Measurements from ENCODE around the gene COG3.

The COG3 gene

DNA sequence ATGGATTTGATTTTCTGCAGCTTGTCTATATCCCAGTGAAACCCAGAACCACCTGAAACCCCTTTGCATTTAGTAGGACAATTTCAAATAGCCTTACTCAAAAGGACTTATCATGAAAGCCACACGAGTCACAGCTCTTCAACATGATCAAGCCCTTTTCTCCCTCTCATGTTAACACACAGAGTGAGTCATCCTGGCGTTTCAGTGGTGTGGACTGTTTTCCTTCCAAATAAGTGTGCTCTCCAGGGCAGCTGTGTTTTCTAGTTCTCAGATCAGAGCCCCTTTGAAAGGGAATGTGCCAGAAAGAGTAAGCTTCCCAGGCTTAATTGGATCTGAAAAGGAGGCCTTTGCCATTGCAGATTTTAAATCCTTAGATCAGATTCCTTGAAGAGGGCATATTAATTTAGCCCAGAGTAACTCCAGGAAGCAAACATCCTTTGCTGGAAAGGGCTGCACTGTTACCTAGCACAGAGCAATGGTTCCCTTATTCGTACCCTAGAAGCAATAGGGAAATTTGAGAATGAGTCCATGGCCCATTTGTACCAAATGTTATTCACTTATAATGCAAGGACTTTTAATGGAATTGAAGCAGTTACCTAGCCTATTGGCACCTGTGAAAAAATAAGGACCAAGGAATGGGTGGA is 99.5 kb downstream of the COG3 start:
- no peak overlapping the region for H3K4me3 ChIP-seq (ENCODE audit: low read depth, low read length)

DNA sequence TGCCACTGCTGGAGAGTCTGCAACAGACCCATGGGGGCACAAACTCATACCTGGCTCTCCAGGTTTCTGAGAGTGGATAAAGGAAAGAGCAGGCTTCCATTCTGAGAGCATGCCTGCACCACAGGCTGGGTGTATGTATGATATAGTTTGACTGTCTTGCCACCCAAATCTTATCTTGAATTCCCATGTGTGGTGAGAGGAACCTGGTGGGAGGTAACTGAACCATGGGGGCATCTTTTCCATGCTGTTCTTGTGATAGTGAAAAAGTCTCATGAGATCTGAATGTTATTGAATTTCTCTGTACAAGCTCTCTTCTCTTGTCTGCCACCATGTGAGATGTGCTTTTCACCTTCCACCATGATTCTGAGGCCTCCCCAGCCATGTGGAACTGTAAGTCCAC is 100.6 kb downstream of the COG3 start:
- H3K4me3 ChIP-seq (ENCODE audit: low read depth, low read length): no peak overlapping the region
- TF ChIP-seq, protein P1, sequence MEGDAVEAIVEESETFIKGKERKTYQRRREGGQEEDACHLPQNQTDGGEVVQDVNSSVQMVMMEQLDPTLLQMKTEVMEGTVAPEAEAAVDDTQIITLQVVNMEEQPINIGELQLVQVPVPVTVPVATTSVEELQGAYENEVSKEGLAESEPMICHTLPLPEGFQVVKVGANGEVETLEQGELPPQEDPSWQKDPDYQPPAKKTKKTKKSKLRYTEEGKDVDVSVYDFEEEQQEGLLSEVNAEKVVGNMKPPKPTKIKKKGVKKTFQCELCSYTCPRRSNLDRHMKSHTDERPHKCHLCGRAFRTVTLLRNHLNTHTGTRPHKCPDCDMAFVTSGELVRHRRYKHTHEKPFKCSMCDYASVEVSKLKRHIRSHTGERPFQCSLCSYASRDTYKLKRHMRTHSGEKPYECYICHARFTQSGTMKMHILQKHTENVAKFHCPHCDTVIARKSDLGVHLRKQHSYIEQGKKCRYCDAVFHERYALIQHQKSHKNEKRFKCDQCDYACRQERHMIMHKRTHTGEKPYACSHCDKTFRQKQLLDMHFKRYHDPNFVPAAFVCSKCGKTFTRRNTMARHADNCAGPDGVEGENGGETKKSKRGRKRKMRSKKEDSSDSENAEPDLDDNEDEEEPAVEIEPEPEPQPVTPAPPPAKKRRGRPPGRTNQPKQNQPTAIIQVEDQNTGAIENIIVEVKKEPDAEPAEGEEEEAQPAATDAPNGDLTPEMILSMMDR (IDR thresholded peaks at IDR 0.05; ENCODE audit: low read depth, low read length, missing control alignments): no peak
- no peak for DNase-seq (ENCODE audit: low read depth)

More for the DNA sequence above, 99.5 kb downstream of the COG3 start:
- TF ChIP-seq, protein P1 (IDR thresholded peaks at IDR 0.05; ENCODE audit: low read depth, low read length, missing control alignments): no peak
- DNase-seq (ENCODE audit: low read depth): no peak

DNA sequence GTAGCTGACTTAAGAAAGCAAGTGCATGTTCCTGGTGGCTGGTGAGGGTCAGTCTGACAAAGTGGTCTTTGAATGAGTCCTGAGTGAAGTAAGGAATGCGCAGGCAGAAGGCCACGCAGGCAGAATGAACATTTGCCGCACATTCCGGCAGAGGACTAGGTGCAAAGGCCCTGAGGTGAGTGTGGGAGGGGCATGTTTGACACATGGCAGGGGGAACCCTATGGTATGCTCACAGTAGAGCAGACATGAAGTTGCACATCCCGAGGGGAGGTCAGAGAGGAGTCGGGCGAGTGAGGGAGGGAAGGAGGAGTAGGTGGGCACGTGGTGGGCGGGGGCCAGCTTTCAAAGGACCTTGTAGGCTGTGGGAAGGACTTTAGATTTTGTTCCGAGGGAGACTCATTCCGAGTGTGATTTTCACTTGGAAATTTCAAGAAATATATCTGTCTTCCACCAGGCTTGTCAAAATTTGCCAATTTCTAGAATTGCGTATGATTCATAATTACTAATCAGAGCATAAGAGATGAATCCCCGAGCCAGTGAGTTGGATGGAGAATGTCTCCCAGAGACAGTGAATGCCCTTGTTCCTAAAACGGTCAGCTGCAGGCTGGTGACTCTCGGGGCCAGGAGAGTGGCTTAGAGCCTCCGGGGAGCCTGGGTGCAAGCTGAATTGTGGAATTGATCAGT is 110.5 kb downstream of the COG3 start:
- TF ChIP-seq, protein P1 (IDR thresholded peaks at IDR 0.05; ENCODE audit: low read depth, low read length, missing control alignments): no peak
- no peak overlapping the region for H3K4me3 ChIP-seq (ENCODE audit: low read depth, low read length)
- no peak for DNase-seq (ENCODE audit: low read depth)

- DNase-seq (ENCODE audit: low read depth): no peak
- TF ChIP-seq, protein P1 (IDR thresholded peaks at IDR 0.05; ENCODE audit: low read depth, low read length, missing control alignments): no peak
- no peak overlapping the region for H3K4me3 ChIP-seq (ENCODE audit: low read depth, low read length)
These were observed 111.1 kb downstream of the COG3 start for GRCh38 chr13:45575830-45576180.

GRCh38 chr13:45576466-45576865 is 111.7 kb downstream of the COG3 start:
- H3K4me3 ChIP-seq (ENCODE audit: low read depth, low read length): no peak overlapping the region
- no peak for DNase-seq (ENCODE audit: low read depth)
- TF ChIP-seq, protein P1 (IDR thresholded peaks at IDR 0.05; ENCODE audit: low read depth, low read length, missing control alignments): no peak

DNA sequence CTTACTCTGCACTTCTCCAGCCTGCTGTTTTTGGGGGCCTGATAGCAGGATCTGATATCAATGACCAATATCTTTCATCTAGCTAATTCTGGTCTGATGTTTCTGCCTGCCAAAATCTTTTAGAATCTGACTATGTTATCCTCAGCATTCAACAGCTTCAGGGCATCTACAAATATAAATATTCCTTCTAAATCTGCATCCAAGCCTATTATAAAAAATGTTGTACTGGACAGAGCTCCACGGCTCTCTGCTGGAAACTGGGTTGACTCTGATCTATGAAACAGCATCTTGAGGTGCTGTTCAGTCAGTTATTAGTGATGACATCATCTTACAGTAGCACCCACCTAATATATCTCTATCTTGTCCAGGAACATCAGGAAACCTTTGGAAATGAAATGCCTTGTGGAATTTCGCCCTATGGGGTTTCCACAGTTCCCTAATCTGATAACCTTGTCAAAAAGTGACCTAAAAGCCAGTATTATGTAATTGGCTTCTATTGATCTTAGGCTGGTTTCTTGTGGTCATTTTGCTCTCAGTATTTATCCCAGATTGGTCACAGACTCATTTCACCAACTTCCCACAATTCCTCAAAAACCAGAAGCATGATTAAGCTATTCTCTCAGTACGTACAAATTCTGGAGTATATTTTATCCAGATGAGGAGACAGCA is 117.8 kb downstream of the COG3 start:
- H3K4me3 ChIP-seq (ENCODE audit: low read depth, low read length): no peak overlapping the region

More for the DNA sequence above, 117.8 kb downstream of the COG3 start:
- TF ChIP-seq, protein P1 (IDR thresholded peaks at IDR 0.05; ENCODE audit: low read depth, low read length, missing control alignments): no peak
- no peak for DNase-seq (ENCODE audit: low read depth)

Data from GM12864 (cell line).